22Rv1 (cell line): ENCODE results near the gene KHDC3L.
"Not testable (repeated sequence)": the region's sequence is repeated elsewhere in the genome, so short reads cannot be mapped to it uniquely, and the experiment has no call there.

Source experiments
- CTCF ChIP-seq: fragments of 450-650 bp; IDR thresholded peaks from 2 replicates; pipeline ENCODE4 v1.5.1; 2017; ENCODE audit warnings: mild to moderate bottlenecking
- ZFX ChIP-seq: fragments of 450-650 bp; IDR thresholded peaks from 2 replicates; pipeline ENCODE4 v1.6.1; 2017; ENCODE audit warnings: antibody characterized with exemption, borderline replicate concordance

GRCh38 chr6:73381531-73381930, 19.1 kb downstream of the KHDC3L start:
- TF ChIP-seq CTCF, ZFX: not testable (repeated sequence)
